AG10803 (cell line): ENCODE measurements around the gene CDC37.

Experiments
- DNase-seq: peaks from one replicate; pipeline ENCODE4 v3.0.0; 2010; ENCODE audit warnings: low read depth
- H3K4me3 ChIP-seq: 2 replicates; pipeline ENCODE4 v1.5.1; 2011; ENCODE audit warnings: mild to moderate bottlenecking, low read length, control low read depth
- CTCF ChIP-seq: conservative IDR thresholded peaks from 2 replicates; pipeline ENCODE4 v1.5.1; 2011; ENCODE audit warnings: mild to moderate bottlenecking, low read length, control low read depth, inconsistent platforms

The CDC37 gene

GRCh38 chr19:10346509-10346908 lies 56.8 kb downstream of the CDC37 start:
- no peak for DNase-seq
- no peak overlapping the region for H3K4me3 ChIP-seq
- TF ChIP-seq CTCF = no peak

DNA sequence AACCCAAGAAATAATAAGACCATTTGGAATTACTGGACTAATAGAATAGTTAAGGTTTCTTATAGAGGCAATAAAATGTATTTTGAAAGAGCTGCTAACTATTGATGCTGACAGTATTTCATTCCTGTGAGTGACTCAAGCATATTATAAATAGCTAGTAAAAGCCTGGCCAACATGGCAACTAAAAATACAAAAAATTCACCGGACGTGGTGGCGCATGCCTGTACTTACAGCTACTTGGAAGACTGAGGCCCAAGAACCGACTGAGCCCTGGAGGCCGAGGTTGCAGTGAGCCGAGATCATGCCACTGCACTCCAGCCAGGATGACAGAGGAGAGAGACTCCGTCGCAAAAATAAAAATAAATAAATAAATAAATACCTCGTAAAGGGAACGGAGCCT lies 58.6 kb downstream of the CDC37 start:
- DNase-seq = peak; percentile 26
- no peak for TF ChIP-seq CTCF

DNA sequence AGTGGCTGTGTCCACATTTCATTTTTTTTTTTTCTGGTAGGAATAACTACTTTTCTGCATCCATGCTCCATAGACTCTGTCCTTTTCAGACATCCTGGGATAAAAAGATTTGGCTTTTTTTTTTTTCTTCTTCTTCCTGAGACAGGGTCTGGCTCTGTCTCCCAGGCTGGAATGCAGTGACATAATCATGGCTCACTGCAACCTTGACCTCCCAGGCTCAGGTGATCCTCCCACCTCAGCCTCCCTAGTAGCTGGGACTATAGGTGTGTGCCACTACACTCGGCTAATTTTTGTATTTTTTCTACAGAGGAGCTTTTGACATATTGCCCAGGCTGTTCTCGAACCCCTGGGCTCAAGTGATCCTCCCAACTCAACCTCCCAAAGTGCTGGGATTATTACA lies 59.8 kb downstream of the CDC37 start:
- no peak overlapping the region for H3K4me3 ChIP-seq
- TF ChIP-seq CTCF = no peak
- no peak for DNase-seq

More for the DNA sequence above, 58.6 kb downstream of the CDC37 start:
- no peak overlapping the region for H3K4me3 ChIP-seq
